NCI-H1417 (cell line): ENCODE measurements around the gene RASSF5.

Experiments
- DNase-seq, 3 experiments: peaks; one replicate each; lab custom pipeline; 2025; lab: John Stamatoyannopoulos, UW

RASSF5 gene

GRCh38 chr1:206514813-206515387 is 7.6 kb downstream of the RASSF5 start:
- no peak for DNase-seq

GRCh38 chr1:206516728-206516990 is 9.3 kb downstream of the RASSF5 start:
- no peak for DNase-seq

GRCh38 chr1:206517784-206518183 is 10.5 kb downstream of the RASSF5 start:
- no peak for DNase-seq

- no peak for DNase-seq
Measured at GRCh38 chr1:206518206-206518605, 10.9 kb downstream of the RASSF5 start.

- DNase-seq, result no peak
Measured at GRCh38 chr1:206518743-206519142, 11.4 kb downstream of the RASSF5 start.

GRCh38 chr1:206521127-206521526 is 13.8 kb downstream of the RASSF5 start:
- DNase-seq, result peak in 2 of 3 experiments; percentile 60 to 86

- DNase-seq, result no peak
Measured at GRCh38 chr1:206521694-206522402, 14.5 kb downstream of the RASSF5 start.

GRCh38 chr1:206524739-206525364 is 17.5 kb downstream of the RASSF5 start:
- DNase-seq, result peak in 1 of 3 experiments; percentile 23

- no peak for DNase-seq
Measured at GRCh38 chr1:206526064-206526911, 19.0 kb downstream of the RASSF5 start.

- DNase-seq, result no peak
Measured at GRCh38 chr1:206529425-206529824, 22.1 kb downstream of the RASSF5 start.

- DNase-seq, result no peak
Measured at GRCh38 chr1:206532368-206532767, 25.0 kb downstream of the RASSF5 start.

- DNase-seq, result no peak
Measured at GRCh38 chr1:206534552-206534951, 27.2 kb downstream of the RASSF5 start.

GRCh38 chr1:206535853-206536188 is 28.5 kb downstream of the RASSF5 start:
- no peak for DNase-seq

GRCh38 chr1:206537141-206537540 is 29.8 kb downstream of the RASSF5 start:
- no peak for DNase-seq

- DNase-seq, result no peak
Measured at GRCh38 chr1:206538086-206538770, 30.9 kb downstream of the RASSF5 start.

- DNase-seq, result no peak
Measured at GRCh38 chr1:206538901-206539640, 31.7 kb downstream of the RASSF5 start.

GRCh38 chr1:206540044-206540780 is 32.9 kb downstream of the RASSF5 start:
- no peak for DNase-seq

- DNase-seq, result no peak
Measured at GRCh38 chr1:206541236-206541833, 34.0 kb downstream of the RASSF5 start.

GRCh38 chr1:206544562-206545257 is 37.4 kb downstream of the RASSF5 start:
- DNase-seq, result peak; percentile 81 to 93 (median 90)

GRCh38 chr1:206545351-206545750 is 38.0 kb downstream of the RASSF5 start:
- DNase-seq, result no peak
